NCI-H146 (cell line): ENCODE data around the gene HOXA7.

Experiments
- DNase-seq: peaks from one replicate; lab custom pipeline; 2025; lab: John Stamatoyannopoulos, UW

The HOXA7 gene

DNA sequence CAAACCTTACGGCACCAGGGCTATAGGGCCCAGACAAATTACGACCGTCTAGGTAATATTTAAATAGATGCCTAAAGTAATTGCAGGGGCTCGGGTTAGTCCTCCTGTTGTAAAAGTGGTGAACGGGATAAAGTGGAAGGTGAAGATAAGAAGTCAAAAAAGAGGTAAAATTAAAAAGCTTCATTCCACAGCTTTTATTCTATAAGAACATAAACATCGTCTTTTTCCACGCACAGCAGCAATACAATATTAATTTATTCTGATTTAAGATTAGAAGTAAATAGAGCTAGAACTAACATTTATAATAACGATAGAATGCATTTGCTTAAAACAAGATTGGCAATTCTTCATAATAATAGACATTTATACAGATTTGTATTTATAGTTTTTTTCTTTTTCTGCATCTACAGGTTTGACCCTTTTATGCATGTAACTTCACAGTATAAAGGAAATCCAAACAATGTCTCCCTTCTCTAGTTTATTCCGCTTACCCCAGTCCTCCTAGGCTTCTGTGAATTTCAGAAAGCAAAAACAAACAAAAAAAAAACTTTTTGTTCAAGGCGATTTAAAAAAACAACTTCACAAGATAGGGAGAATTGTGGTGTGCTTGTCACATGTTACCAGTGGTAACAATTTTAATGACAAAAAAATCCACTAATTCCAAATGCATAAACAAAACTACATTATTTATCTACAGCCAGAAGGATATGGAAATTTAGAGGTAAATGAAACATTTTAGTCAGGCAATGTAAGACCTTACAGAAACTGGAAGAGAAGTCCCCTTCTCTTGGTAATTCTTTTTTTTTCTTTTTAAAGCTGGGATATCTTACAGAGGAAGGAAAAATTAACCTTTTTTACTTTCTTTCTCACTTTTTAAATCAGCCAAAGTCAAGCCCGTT, 14.2 kb upstream of the HOXA7 start:
- DNase-seq = no peak

- DNase-seq = peak; percentile 35
Observed at GRCh38 chr7:27169658-27170425, 13.4 kb upstream of the HOXA7 start.

DNA sequence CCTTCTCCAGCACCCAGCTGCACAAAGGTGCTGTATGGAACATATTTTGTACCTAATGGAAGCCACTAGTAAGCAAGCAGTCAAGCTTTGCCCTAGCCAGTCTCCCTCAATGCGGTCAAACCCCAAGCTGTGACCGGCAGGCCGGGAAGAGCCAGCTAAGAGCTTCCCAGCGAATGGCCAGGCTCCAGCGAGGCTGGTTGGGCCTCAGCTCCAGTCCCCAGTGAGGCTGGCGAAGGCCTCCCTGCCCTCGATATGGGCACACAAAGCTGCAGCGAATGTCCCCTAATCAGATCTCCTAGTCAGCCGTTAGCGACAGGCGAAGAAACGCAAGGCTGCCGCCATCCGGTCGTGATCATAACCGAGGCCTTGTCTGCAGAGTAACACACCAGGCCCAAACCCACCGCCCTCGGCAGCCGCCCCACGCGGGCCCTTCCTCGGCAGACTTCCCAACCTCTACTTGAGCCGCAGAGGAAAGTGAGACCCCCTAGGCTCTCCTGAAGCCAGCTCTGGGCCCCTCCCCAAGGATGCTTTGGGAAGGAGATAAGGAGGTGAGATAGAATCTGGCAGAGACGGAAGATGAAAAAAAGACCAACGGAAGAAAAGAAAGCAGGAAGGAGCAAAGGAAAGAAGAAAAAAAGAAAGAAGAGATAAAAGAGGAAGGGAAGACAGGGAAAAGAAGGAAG, 11.9 kb upstream of the HOXA7 start:
- DNase-seq = no peak

DNA sequence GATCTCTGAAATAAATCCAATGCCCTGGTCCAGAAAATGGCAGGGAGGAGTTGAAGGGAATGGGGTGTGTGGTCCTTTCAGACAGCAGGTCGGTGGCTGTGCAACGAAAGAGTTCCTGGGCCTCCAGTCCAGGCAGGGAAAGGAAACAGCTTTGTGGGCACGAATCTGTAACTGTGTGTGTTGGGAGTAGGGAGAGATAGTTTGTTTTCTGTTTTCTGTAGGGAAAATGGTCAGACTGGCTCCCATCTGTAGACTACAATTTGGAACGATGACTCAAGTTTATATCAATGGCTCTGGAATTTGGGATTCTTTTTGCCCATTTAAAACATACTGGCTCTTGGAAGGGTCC, 11.4 kb upstream of the HOXA7 start:
- no peak for DNase-seq

DNA sequence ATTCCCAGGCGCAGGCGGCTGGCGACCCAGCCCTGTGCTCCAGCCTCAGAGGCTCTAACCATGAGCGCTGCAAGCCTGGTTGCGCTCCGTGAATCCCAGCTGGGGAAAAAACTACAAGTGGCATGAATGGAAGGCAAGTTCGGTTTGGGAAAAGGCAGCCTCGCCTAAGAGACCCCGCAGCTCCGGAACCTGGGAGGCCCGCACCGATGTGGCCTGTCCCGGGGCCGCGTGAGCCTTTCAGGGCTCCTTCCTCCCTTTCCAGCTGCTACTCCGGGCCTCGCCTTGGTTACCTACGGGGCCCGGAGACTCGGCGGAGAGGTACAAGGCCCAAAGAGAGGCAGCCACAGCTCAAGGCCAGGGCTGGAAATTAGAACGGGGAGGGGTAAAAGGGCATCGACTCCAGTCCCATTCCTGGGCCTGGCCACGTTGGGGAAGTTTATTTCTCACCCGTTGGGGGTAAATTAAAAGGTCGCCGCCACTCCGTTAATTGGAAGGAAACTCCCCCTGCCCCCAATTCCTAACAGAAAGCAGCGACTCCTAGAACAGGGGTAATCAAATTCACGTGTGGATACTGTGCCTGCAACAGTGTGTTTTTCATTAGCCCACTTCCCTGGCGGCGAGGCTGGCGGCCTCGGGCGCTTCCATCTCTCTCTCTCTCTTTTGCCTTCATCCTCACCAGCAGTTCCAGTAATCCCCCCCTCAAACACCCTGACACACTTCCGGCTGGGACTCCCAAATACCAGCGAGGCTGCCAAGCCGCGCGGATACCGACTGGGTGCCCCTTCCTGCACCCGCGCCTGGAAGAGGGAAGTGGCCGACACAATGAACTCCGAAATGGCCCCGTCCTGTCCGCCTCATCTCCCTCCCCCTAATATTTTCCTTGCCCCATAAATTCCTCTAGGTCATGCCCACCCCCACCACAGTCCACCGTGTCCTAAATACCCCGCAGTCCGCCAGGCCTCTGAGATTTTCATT, 10.3 kb upstream of the HOXA7 start:
- DNase-seq = no peak

- DNase-seq = no peak
Observed at GRCh38 chr7:27165996-27166530, 9.6 kb upstream of the HOXA7 start.

- DNase-seq = no peak
Observed at GRCh38 chr7:27165089-27165995, 8.9 kb upstream of the HOXA7 start, which contains the start of gene HOXA9. TSS of gene HOXA9 (minus strand) at chr7:27165537. CDS start at chr7:27165457, 80 bp downstream.

DNA sequence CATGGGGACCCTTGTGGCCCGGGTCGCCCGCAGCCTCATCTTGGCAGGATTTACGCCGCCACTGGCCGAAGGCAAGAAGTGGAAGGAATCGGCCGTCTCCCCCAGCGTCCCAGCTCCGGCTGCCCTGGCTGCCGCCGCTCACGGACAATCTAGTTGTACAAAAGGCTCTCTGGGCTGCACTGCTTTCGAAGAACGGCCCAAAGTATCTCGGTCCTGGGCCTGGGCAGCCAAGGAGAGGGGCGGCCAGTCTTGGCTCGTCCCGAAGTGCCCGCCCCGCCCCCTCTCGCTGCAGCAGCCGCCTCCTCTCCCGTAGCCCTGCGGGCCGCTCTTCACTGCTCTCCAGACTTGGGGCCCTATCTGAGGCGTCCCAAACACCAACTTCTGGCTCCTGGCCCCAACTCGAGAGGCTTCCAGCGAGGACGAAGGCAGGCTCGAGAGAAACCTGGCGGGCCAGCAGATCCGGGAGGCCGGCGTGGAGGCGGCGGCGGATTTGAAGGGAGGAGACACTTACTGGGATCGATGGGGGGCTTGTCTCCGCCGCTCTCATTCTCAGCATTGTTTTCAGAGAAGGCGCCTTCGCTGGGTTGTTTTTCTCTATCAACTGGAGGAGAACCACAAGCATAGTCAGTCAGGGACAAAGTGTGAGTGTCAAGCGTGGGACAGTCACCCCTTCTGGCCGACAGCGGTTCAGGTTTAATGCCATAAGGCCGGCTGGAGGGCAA, 8.1 kb upstream of the HOXA7 start:
- no peak for DNase-seq

DNA sequence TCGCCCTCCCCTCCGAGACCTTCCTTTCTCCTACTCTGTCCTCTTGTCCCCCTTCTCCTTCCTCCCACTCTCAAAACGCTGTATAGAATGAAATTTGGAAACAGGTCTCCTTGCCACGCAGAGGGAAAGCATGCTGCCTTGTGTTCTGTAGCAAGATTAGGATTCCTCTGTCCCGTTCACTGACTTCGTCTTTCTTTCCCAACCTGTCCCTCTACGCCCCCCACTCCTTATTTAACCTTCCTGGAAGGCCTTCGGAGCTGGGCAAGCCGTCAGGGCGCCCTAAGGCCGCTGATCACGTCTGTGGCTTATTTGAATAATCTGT, 7.5 kb upstream of the HOXA7 start:
- no peak for DNase-seq

- no peak for DNase-seq
Observed at GRCh38 chr7:27163288-27164044, 7.0 kb upstream of the HOXA7 start.

GRCh38 chr7:27162561-27163287, 6.2 kb upstream of the HOXA7 start:
- DNase-seq = no peak

DNA sequence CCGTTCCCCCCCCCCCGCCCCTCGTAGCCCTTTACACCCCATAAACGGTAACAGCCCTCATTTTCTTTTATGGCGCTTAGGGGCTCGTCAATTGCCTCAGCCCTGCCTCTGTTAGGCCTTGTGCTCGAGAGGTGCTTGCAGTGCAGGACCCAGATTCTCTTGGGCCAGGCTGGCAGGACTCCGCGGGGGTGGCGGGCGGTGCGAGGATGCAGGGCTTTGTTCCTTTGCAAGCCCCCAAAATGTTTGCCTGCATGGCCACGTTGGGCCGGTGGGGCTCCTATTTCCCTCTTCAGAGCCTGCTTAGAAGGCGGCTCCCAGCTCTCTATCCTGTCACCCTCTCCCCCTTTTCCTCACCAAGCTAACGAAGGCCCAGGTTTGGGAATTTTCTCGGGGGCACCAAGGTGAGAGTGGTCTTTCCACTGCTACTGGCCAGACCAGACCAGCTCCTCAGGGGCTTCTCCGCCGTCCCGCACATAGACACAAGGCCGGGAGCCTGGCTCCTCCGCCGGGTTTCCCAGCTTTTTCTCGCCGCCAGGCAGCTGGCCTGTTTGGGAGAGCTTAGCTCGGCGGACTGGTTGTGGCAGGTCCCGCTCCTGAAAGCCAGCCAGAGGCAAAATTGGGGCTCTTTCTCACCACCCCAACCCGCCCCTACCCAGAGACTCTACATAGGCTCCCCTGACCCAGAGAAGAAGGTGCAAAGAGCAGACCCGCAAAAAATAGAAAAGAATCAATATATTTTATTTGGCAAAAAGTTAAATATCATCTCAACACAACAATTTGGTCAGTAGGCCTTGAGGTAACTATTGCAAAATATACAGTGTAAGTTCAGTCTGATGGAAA, 5.5 kb upstream of the HOXA7 start:
- DNase-seq = no peak

GRCh38 chr7:27161214-27161720, 4.8 kb upstream of the HOXA7 start:
- DNase-seq = no peak

DNA sequence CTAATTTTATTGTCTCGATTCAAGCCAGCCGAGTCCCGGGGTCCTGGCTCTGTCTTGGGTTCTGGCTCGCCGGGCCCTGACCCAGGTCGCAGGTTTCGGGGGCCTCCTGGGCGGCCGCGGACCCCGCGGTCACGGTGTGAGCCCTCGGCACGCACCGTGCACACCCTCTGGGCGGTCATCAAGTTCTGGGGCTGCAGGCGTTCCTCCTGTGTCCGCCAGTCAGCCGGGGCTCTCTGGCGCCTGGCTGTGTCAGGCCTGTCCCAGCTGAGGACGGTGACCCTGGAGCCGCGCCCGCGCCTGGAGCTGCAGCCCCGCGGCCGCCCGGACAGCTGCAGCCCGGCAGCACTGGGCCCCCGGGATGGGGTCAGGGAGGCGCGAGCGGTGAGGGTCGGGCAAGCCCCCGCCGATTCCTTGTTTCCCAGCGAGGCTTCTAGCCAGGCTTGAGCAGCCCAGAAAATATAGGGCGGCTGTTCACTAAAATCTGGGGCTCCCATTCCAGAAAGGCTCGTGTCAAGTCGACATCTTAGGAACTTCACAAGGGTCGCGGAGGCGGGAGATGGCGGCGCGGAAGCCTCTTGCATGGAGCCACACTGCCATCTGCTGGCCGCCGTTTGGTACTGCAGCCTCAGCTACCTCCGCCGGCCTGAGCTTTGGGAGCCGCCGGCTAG, 4.2 kb upstream of the HOXA7 start:
- DNase-seq = peak; percentile 85

- no peak for DNase-seq
Observed at GRCh38 chr7:27160145-27160545, 3.7 kb upstream of the HOXA7 start.
